HCT116 (cell line): Measurements from ENCODE around the gene TBX5.

Source experiments
- CEBPB ChIP-seq: IDR thresholded peaks from 2 replicates; pipeline ENCODE4 v1.6.1; 2012; ENCODE audit warnings: low read depth
- CTCF ChIP-seq, 3 experiments: fragments of 200-600 bp in 1 of 3; sonication (generic) in 1 of 3; IDR thresholded peaks in 2 of 3; conservative IDR thresholded peaks in 1 of 3; 2 replicates each; pipeline ENCODE4 v1.5.1; 2012 to 2017; ENCODE audit warnings: low read depth in 2 of 3, low read length in 2 of 3, antibody characterized with exemption in 1 of 3, borderline replicate concordance in 1 of 3, control low read depth in 1 of 3, mild to moderate bottlenecking in 1 of 3, mixed read lengths in 1 of 3, mixed run types in 1 of 3, moderate library complexity in 1 of 3; ENCODE audit not compliant: insufficient read depth in 1 of 3
- EZH2 ChIP-seq: fragments of 200-600 bp; sonication (generic); IDR thresholded peaks from 2 replicates; pipeline ENCODE4 v1.6.1; 2017; ENCODE audit warnings: antibody characterized with exemption, mixed run types
- EZH2phosphoT487 ChIP-seq: fragments of 200-600 bp; IDR thresholded peaks from 2 replicates; pipeline ENCODE4 v1.6.1; 2018; ENCODE audit warnings: antibody characterized with exemption, borderline replicate concordance
- FOSL1 ChIP-seq: IDR thresholded peaks from 2 replicates; pipeline ENCODE4 v1.6.1; 2012; ENCODE audit warnings: low read depth
- JUND ChIP-seq: IDR thresholded peaks from 2 replicates; pipeline ENCODE4 v1.6.1; 2012
- POLR2A ChIP-seq: IDR thresholded peaks from 2 replicates; pipeline ENCODE4 v1.7.0; 2011; ENCODE audit warnings: borderline replicate concordance; ENCODE audit not compliant: insufficient read depth, insufficient read length; ENCODE audit errors: extremely low read depth
- POLR2AphosphoS5 ChIP-seq: IDR thresholded peaks from 2 replicates; pipeline ENCODE4 v1.6.1; 2011; ENCODE audit warnings: mild to moderate bottlenecking, low read depth, low read length, moderate library complexity
- SP1 ChIP-seq: IDR thresholded peaks from 2 replicates; pipeline ENCODE4 v1.6.1; 2012; ENCODE audit warnings: low read depth
- TCF7L2 ChIP-seq: IDR thresholded peaks from 2 replicates; pipeline ENCODE4 v1.7.0; 2011; ENCODE audit warnings: borderline replicate concordance, inconsistent platforms; ENCODE audit not compliant: insufficient read depth, insufficient read length; ENCODE audit errors: extremely low read depth
- ZFX ChIP-seq: fragments of 450-650 bp; IDR thresholded peaks from 2 replicates; pipeline ENCODE4 v1.6.1; 2017
- ZNF274 ChIP-seq: fragments of 200-500 bp; sonication (Bioruptor generic); IDR thresholded peaks from 2 replicates; pipeline ENCODE4 v1.6.1; 2014; ENCODE audit warnings: mild to moderate bottlenecking, low read depth, low read length, inconsistent platforms

- no peak for TF ChIP-seq TCF7L2
- no peak for TF ChIP-seq ZNF274
- no peak for TF ChIP-seq POLR2A
- no peak for TF ChIP-seq EZH2phosphoT487
- no peak for TF ChIP-seq POLR2AphosphoS5
- no peak for TF ChIP-seq EZH2
- TF ChIP-seq CTCF (IDR thresholded peaks at IDR 0.05 in 2 of 3, conservative IDR thresholded peaks at IDR 0.05 in 1 of 3; ENCODE audit: borderline replicate concordance in 1 of 3, insufficient read depth in 1 of 3, low read depth in 2 of 3, low read length in 2 of 3): no peak
- no peak for TF ChIP-seq JUND
- no peak for TF ChIP-seq SP1
- no peak for TF ChIP-seq CEBPB
- no peak for TF ChIP-seq FOSL1
- TF ChIP-seq ZFX: no peak
Observed at GRCh38 chr12:114343585-114344302, 62.2 kb downstream of the TBX5 start.
